IMR-90 (cell line): Measurements from ENCODE around the gene KRT9. TPM values are rescaled to one million over a fixed set of nuclear protein-coding genes. Genes with fewer than 3 reads are reported as not detected.

Experiments
- ATAC-seq: fragments of 200-7000 bp; cut with Tn5 transposase; 2 replicates; pipeline ENCODE4 v1.9.1; 2020; ENCODE audit warnings: low read depth, mild to moderate bottlenecking, moderate library complexity
- BruUV-seq: library from RNA; stranded (reverse); fragments of 400-500 nt; replicated peaks from 2 replicates; lab custom pipeline; 2021; lab: Mats Ljungman, UMichigan
- CTCF ChIA-PET: fragments of 300-600 bp; formaldehyde crosslinking; extraction: SDS; loops from one replicate; lab custom pipeline; 2021; ENCODE audit warnings: antibody characterized with exemption; lab: Yijun Ruan, JAX
- POLR2A ChIA-PET: fragments of 300-600 bp; sonication (Branson Sonifier 250); formaldehyde crosslinking; loops from one replicate; lab custom pipeline; 2022; ENCODE audit warnings: antibody characterized with exemption; ENCODE audit not compliant: unreplicated experiment; lab: Charles Lee
- DNase-seq: peaks from one replicate; pipeline ENCODE4 v3.0.0; 2013
- H2AFZ ChIP-seq: replicated peaks from 2 replicates; pipeline ENCODE3; 2013; ENCODE audit warnings: low read length, mild to moderate bottlenecking; ENCODE audit not compliant: poor library complexity
- H2AK5ac ChIP-seq: 2 replicates; pipeline ENCODE4 v1.6.1; 2013; ENCODE audit warnings: low read depth, low read length, inconsistent platforms
- H2AK9ac ChIP-seq: replicated peaks from 2 replicates; pipeline ENCODE3; 2013; ENCODE audit warnings: mild to moderate bottlenecking, low read depth, low read length, moderate library complexity; ENCODE audit not compliant: poor library complexity
- H2BK120ac ChIP-seq: 2 replicates; pipeline ENCODE4 v1.6.1; 2013; ENCODE audit warnings: low read depth, low read length, inconsistent platforms
- H2BK15ac ChIP-seq: 3 replicates; pipeline ENCODE4 v1.6.1; 2013; ENCODE audit warnings: low read depth, low read length, inconsistent platforms
- H2BK20ac ChIP-seq: 2 replicates; pipeline ENCODE4 v1.6.1; 2013; ENCODE audit warnings: low read depth, mild to moderate bottlenecking, inconsistent platforms, low read length, moderate library complexity
- H2BK5ac ChIP-seq: 2 replicates; pipeline ENCODE4 v1.6.1; 2013; ENCODE audit warnings: mild to moderate bottlenecking, low read depth, low read length, inconsistent platforms; ENCODE audit not compliant: poor library complexity, severe bottlenecking
- H3K14ac ChIP-seq: replicated peaks from 2 replicates; pipeline ENCODE4 v1.6.1; 2013; ENCODE audit warnings: low read depth, low read length, inconsistent platforms
- H3K18ac ChIP-seq: 2 replicates; pipeline ENCODE4 v1.6.1; 2013; ENCODE audit warnings: low read depth, low read length, control low read depth
- H3K23ac ChIP-seq: 2 replicates; pipeline ENCODE4 v1.6.1; 2013; ENCODE audit warnings: low read depth, low read length, inconsistent platforms
- H3K27ac ChIP-seq: 2 replicates; pipeline ENCODE4 v1.5.1; 2013; ENCODE audit warnings: mild to moderate bottlenecking, control low read depth, low read length; ENCODE audit not compliant: insufficient read depth
- H3K27me3 ChIP-seq: 2 replicates; pipeline ENCODE4 v1.6.1; 2013; ENCODE audit warnings: low read length; ENCODE audit not compliant: control insufficient read depth, insufficient read depth
- H3K36me3 ChIP-seq: 2 replicates; pipeline ENCODE4 v1.6.1; 2013; ENCODE audit warnings: low read length, mixed read lengths; ENCODE audit not compliant: control insufficient read depth, insufficient read depth
- H3K4ac ChIP-seq: 2 replicates; pipeline ENCODE4 v1.6.1; 2013; ENCODE audit warnings: low read depth, low read length, inconsistent platforms
- H3K4me1 ChIP-seq: 2 replicates; pipeline ENCODE4 v1.6.1; 2013; ENCODE audit warnings: low read length, mixed read lengths; ENCODE audit not compliant: control insufficient read depth, insufficient read depth
- H3K4me2 ChIP-seq: 2 replicates; pipeline ENCODE4 v1.6.1; 2013; ENCODE audit warnings: low read depth, mild to moderate bottlenecking, control low read depth, low read length, moderate library complexity
- H3K4me3 ChIP-seq: 2 replicates; pipeline ENCODE4 v1.5.1; 2013; ENCODE audit warnings: low read depth, mild to moderate bottlenecking, control low read depth, low read length, moderate library complexity; ENCODE audit not compliant: insufficient read depth
- H3K56ac ChIP-seq: 2 replicates; pipeline ENCODE4 v1.6.1; 2013; ENCODE audit warnings: low read length, inconsistent platforms; ENCODE audit not compliant: insufficient read depth; ENCODE audit errors: extremely low read depth
- H3K79me1 ChIP-seq, 2 experiments: 2 replicates each; pipeline ENCODE4 v1.6.1; 2013; ENCODE audit warnings: low read length in 2 of 2, inconsistent platforms in 1 of 2, low read depth in 1 of 2
- H3K9ac ChIP-seq: 2 replicates; pipeline ENCODE4 v1.6.1; 2013; ENCODE audit warnings: low read depth, low read length, control low read depth
- H3K9me1 ChIP-seq: 2 replicates; pipeline ENCODE4 v1.6.1; 2013; ENCODE audit warnings: low read length, inconsistent platforms; ENCODE audit not compliant: insufficient read depth
- H3K9me3 ChIP-seq: 2 replicates; pipeline ENCODE4 v1.6.1; 2013; ENCODE audit warnings: low read length; ENCODE audit not compliant: control insufficient read depth, insufficient read depth
- H4K20me1 ChIP-seq: 2 replicates; pipeline ENCODE4 v1.6.1; 2013; ENCODE audit warnings: low read length, inconsistent platforms; ENCODE audit not compliant: insufficient read depth
- H4K5ac ChIP-seq: 2 replicates; pipeline ENCODE4 v1.6.1; 2013; ENCODE audit warnings: mild to moderate bottlenecking, low read depth, low read length, control low read depth
- H4K8ac ChIP-seq, 2 experiments: 2 replicates each; pipeline ENCODE4 v1.6.1; 2013; ENCODE audit warnings: low read depth in 2 of 2, low read length in 2 of 2, control low read depth in 1 of 2, inconsistent platforms in 1 of 2
- H4K91ac ChIP-seq: 2 replicates; pipeline ENCODE4 v1.6.1; 2013; ENCODE audit warnings: low read depth, low read length, inconsistent platforms; ENCODE audit not compliant: insufficient read depth
- BHLHE40 ChIP-seq: fragments of 150-350 bp; IDR thresholded peaks from 2 replicates; pipeline ENCODE4 v1.6.1; 2016; ENCODE audit warnings: mild to moderate bottlenecking, low read depth, low read length
- CEBPB ChIP-seq: IDR thresholded peaks from 2 replicates; pipeline ENCODE4 v1.6.1; 2012; ENCODE audit warnings: low read depth, low read length, improper control_type of control experiment
- CHD1 ChIP-seq: IDR thresholded peaks from 2 replicates; pipeline ENCODE4 v1.6.1; 2012; ENCODE audit warnings: low read depth, low read length, improper control_type of control experiment
- FOS ChIP-seq: fragments of 150-350 bp; IDR thresholded peaks from 2 replicates; pipeline ENCODE4 v1.6.1; 2016; ENCODE audit warnings: low read depth, low read length
- MAFK ChIP-seq: IDR thresholded peaks from 2 replicates; pipeline ENCODE4 v1.6.1; 2012; ENCODE audit warnings: low read depth, low read length, improper control_type of control experiment
- MAZ ChIP-seq: IDR thresholded peaks from 2 replicates; pipeline ENCODE4 v1.6.1; 2012; ENCODE audit warnings: low read depth, mild to moderate bottlenecking, low read length, improper control_type of control experiment, moderate library complexity, borderline replicate concordance
- MXI1 ChIP-seq: IDR thresholded peaks from 2 replicates; pipeline ENCODE4 v1.6.1; 2012; ENCODE audit warnings: low read depth, mild to moderate bottlenecking, low read length, moderate library complexity, borderline replicate concordance
- NFE2L2 ChIP-seq: fragments of 150-350 bp; IDR thresholded peaks from 2 replicates; pipeline ENCODE4 v1.6.1; 2016; ENCODE audit warnings: low read depth, mild to moderate bottlenecking, low read length
- POLR2A ChIP-seq: IDR thresholded peaks from 2 replicates; pipeline ENCODE4 v1.6.1; 2012; ENCODE audit warnings: mild to moderate bottlenecking, low read depth, low read length
- RAD21 ChIP-seq: IDR thresholded peaks from 2 replicates; pipeline ENCODE4 v1.6.1; 2012; ENCODE audit warnings: low read length, improper control_type of control experiment
- RCOR1 ChIP-seq: IDR thresholded peaks from 2 replicates; pipeline ENCODE4 v1.6.1; 2012; ENCODE audit warnings: mild to moderate bottlenecking, low read length, improper control_type of control experiment; ENCODE audit not compliant: insufficient replicate concordance
- RFX5 ChIP-seq: IDR thresholded peaks from 2 replicates; pipeline ENCODE4 v1.8.0; 2012; ENCODE audit warnings: low read depth, mild to moderate bottlenecking, low read length, moderate library complexity
- SMC3 ChIP-seq: fragments of 150-350 bp; IDR thresholded peaks from 2 replicates; pipeline ENCODE4 v1.6.1; 2016; ENCODE audit warnings: low read depth, mild to moderate bottlenecking, antibody characterized with exemption, low read length, moderate library complexity
- USF2 ChIP-seq: fragments of 150-350 bp; IDR thresholded peaks from 2 replicates; pipeline ENCODE4 v1.6.1; 2017; ENCODE audit warnings: mild to moderate bottlenecking, antibody characterized with exemption, low read length, low read depth
- WGBS, 2 experiments: methylation state at CpG; one replicate each; pipeline versions ENCODE4 v1.1.5 to v1.1.7; 2013; ENCODE audit warnings: missing lambda C conversion rate in 2 of 2; ENCODE audit not compliant: insufficient read length in 1 of 2; ENCODE audit errors: extremely low coverage in 2 of 2; 5-methylcytosine and 5-hydroxymethylcytosine counted together
- dilution Hi-C: fragments of 300-500 bp; cut with HindIII; formaldehyde crosslinking; loops from one replicate; pipeline ENCODE4 v1.14.3; 2018; ENCODE audit warnings: low sequenced_read_pairs; ENCODE audit not compliant: unreplicated experiment
- in situ Hi-C: fragments of 300-500 bp; cut with MboI; formaldehyde crosslinking; loops from 3 replicates; pipeline ENCODE4 v1.14.3; 2019; ENCODE audit warnings: low sequenced_read_pairs, inconsistent platforms, mixed read lengths
- intact Hi-C: fragments of 100-400 bp; cut with micrococcal nuclease; formaldehyde crosslinking; loops from 2 replicates; pipeline ENCODE4 v1.10.0; 2022
- polyA plus RNA-seq, 3 experiments: library from polyadenylated mRNA; depleted of rRNA; stranded (reverse); fragments of >200 nt; gene quantifications; 2 replicates each; pipeline ENCODE4 v1.2.3, GENCODE V29; 2012; ENCODE audit warnings: low replicate concordance in 1 of 3
- total RNA-seq: library from RNA; depleted of rRNA; stranded (reverse); fragments of >200 nt; gene quantifications from 2 replicates; pipeline ENCODE4 v1.2.3, GENCODE V29; 2012
- TF ChIP-seq, protein P1 (sequence below): fragments of 150-350 bp; IDR thresholded peaks from 2 replicates; pipeline ENCODE4 v1.6.1; 2016; ENCODE audit warnings: low read depth, mild to moderate bottlenecking, low read length, moderate library complexity, borderline replicate concordance

Gene KRT9
- total and polyA plus RNA-seq, 2 of the 4 experiments (the other 2 are of a cell fraction): not detected

DNA sequence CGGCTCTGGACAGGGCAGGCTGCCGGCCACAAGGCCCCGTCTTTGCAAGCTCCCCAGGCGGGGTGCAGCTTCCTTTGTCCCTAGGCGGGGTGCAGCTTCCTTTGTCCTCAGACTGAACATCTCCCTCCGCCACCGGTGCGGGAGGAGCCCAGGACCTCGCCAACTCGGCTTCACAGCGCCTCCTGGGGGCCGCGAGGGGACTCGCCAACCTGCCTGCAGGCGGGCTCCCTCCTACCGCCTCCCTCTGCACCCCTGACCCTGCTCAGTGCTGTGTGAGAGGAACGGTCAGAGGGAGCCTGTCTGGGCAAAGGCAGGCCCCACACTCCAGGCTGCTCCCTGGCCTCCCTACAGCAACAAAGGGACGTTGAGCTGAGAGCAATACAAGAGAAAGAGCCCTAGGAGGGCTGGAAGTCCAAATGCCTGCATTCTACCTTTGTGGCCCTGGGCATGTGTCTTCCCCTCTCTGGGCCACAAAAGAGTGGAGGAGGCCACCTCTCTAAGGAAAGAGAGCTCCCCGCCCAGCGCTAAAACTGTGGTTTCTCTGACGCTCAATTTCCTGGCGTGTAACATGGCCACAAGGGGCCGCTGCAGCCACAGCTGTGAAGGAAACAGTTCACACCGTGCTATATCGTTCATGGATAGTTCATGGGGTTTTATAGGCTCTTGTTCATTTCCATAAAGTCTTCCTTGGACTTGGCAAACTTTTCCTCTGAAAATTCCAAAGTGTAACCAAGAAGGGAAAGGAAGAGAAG is 22.8 kb downstream of the KRT9 start:
- H3K4me1 ChIP-seq: peaks cover 21% of the 10 kb centered on the region
- H4K5ac ChIP-seq: peak overlapping the region; percentile 90
- peak overlapping the region; percentile 97 for H2BK120ac ChIP-seq
- peak overlapping the region; percentile 88 for H2AFZ ChIP-seq
- H3K27ac ChIP-seq: peak overlapping the region; percentile 72
- H3K18ac ChIP-seq: peak overlapping the region; percentile 81
- ChIA-PET POLR2A (interaction anchor here (0.6 kb wide), 1 partner anchor 99 kb away, joined by 22 read pairs; no protein-coding TSS in a partner anchor), CTCF (interaction anchor here (0.5 to 3.9 kb wide), 42 partner anchors 9 to 730 kb away, joined by 3 to 49 read pairs (median 4); partner anchors contain the start of genes KRT15 and KRT9)
- H4K8ac ChIP-seq: peak overlapping the region; percentile 94 to 97
- no peak overlapping the region for H3K4me3 ChIP-seq
- peaks cover 4% of the 10 kb centered on the region for H3K9me3 ChIP-seq
- H3K4ac ChIP-seq: peak overlapping the region; percentile 99
- peak overlapping the region; percentile 93 for H3K14ac ChIP-seq
- H3K79me1 ChIP-seq: no peaks in the 10 kb centered on the region
- intact Hi-C loops (loop anchor here (1.0 to 5.0 kb wide), 8 partner anchors 99 to 902 kb away; partner anchors contain the start of genes KRTAP2-3 and SMARCE1), dilution Hi-C loops (no loop called here), in situ Hi-C loops (loop anchor here (5.0 kb wide), 1 partner anchor 642 kb away; no protein-coding TSS in a partner anchor)
- H3K9ac ChIP-seq: peak overlapping the region; percentile 30
- H3K23ac ChIP-seq: peak overlapping the region; percentile 89
- H4K20me1 ChIP-seq: no peaks in the 10 kb centered on the region
- 27% methylated on average over 2 of the region's 25 CpGs; no CpG with 5 or more reads in 1 of the 2 experiments for WGBS, 2 experiments
- H3K27me3 ChIP-seq: no peaks in the 10 kb centered on the region
- peak overlapping the region; percentile 98 for H2AK5ac ChIP-seq
- peaks cover 12% of the 10 kb centered on the region for H3K9me1 ChIP-seq
- H2BK5ac ChIP-seq: peak overlapping the region; percentile 97
- H2BK20ac ChIP-seq: peak overlapping the region; percentile 97
- peak overlapping the region; percentile 99 for H4K91ac ChIP-seq
- H2BK15ac ChIP-seq: peak overlapping the region; percentile 98; the same call in 2 of the 3 replicates
- H3K4me2 ChIP-seq: peak overlapping the region; percentile 33
- H3K36me3 ChIP-seq: no peaks in the 10 kb centered on the region
- peak overlapping the region; percentile 67; the same call in 1 of the 2 replicates for H3K56ac ChIP-seq
- BruUV-seq: no TSS peak
- H2AK9ac ChIP-seq: peak overlapping the region; percentile 100
- peak; percentile 86 for DNase-seq
- ATAC-seq: peak; percentile 80
- TF ChIP-seq RFX5 (no peak), MAZ (peak; percentile 22; the same call in 1 of the 2 replicates), CEBPB (no peak), RCOR1 (no peak), MAFK (no peak), POLR2A (peak; percentile 17; the same call in 1 of the 2 replicates), BHLHE40 (no peak), CHD1 (0 out of 2 replicates have a peak, but pooled peaks have one; percentile 70), SMC3 (peak; percentile 88), MXI1 (no peak), USF2 (no peak), RAD21 (peak; percentile 89), NFE2L2 (no peak), FOS (no peak)
- TF ChIP-seq, protein P1, sequence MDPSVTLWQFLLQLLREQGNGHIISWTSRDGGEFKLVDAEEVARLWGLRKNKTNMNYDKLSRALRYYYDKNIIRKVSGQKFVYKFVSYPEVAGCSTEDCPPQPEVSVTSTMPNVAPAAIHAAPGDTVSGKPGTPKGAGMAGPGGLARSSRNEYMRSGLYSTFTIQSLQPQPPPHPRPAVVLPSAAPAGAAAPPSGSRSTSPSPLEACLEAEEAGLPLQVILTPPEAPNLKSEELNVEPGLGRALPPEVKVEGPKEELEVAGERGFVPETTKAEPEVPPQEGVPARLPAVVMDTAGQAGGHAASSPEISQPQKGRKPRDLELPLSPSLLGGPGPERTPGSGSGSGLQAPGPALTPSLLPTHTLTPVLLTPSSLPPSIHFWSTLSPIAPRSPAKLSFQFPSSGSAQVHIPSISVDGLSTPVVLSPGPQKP: no peak
